Mucosa of stomach (tissue), 1 donor: ENCODE data around the gene ERVH48-1.
"Not testable (repeated sequence)": the region's sequence is repeated elsewhere in the genome, so short reads cannot be mapped to it uniquely, and the experiment has no call there.

Experiments used
- H3K27me3 ChIP-seq: one replicate; pipeline ENCODE4 v1.7.0; 2013; ENCODE audit warnings: mild to moderate bottlenecking, low read length; ENCODE audit not compliant: control insufficient read depth, insufficient read depth
- H3K36me3 ChIP-seq: one replicate; pipeline ENCODE4 v1.7.0; 2013; ENCODE audit warnings: low read length; ENCODE audit not compliant: control insufficient read depth, insufficient read depth
- H3K4me1 ChIP-seq: one replicate; pipeline ENCODE4 v1.7.0; 2013; ENCODE audit warnings: mild to moderate bottlenecking, low read length; ENCODE audit not compliant: control insufficient read depth, insufficient read depth
- H3K4me3 ChIP-seq: one replicate; pipeline ENCODE4 v1.7.0; 2013; ENCODE audit warnings: low read length
- H3K9ac ChIP-seq: one replicate; pipeline ENCODE4 v1.7.0; 2013; ENCODE audit warnings: mild to moderate bottlenecking, low read length, moderate library complexity
- H3K9me3 ChIP-seq: one replicate; pipeline ENCODE4 v1.7.0; 2013; ENCODE audit warnings: mild to moderate bottlenecking, low read length, moderate library complexity; ENCODE audit not compliant: control insufficient read depth
- donor health status: Pancreatic carcinoma.

Gene ERVH48-1

DNA sequence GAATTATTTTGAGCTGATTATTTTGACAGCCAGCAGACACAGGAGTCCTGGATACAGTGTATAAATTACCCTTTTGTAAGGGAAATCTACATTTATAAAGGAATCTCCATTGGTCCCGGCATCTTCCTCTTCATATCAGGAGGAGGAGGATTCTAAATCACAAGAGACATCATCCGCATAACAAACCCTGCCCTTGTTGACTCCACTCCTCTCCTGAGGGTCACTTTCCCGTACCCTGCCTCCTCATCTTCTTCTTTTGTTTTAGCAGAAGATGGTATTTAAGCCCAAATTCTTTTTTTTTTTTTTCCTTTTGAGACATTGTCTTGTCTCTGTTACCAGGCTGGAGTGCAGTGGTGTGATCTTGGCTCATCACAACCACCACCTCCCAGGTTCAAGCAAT, 34.3 kb upstream of the ERVH48-1 start:
- no peaks in the 10 kb centered on the region for H3K9me3 ChIP-seq
- H3K27me3 ChIP-seq = no peaks in the 10 kb centered on the region
- no peaks in the 10 kb centered on the region for H3K36me3 ChIP-seq
- no peak overlapping the region for H3K9ac ChIP-seq
- H3K4me1 ChIP-seq = peaks cover 5% of the 10 kb centered on the region
- no peak overlapping the region for H3K4me3 ChIP-seq

DNA sequence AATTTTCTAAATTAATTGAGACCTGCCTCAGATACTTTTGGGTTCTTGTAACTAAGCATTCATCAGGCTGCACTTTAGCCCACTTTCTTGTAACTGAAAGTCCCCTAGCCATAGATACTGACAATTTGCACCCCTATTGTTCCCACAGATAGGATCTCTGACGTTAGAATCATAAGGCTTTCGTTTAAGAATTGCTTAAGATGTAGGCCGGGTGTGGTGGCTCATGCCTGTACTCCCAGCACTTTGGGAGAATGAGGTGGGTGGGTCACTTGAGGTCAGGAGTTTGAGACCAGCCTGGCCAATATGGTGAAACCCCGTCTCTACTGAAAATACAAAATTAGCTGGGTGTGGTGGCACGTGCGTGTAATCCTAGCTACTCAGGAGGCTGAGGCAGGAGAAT, 32.7 kb upstream of the ERVH48-1 start:
- not testable (repeated sequence) for H3K36me3 ChIP-seq, H3K4me3 ChIP-seq, H3K9ac ChIP-seq, H3K4me1 ChIP-seq, H3K27me3 ChIP-seq, H3K9me3 ChIP-seq

DNA sequence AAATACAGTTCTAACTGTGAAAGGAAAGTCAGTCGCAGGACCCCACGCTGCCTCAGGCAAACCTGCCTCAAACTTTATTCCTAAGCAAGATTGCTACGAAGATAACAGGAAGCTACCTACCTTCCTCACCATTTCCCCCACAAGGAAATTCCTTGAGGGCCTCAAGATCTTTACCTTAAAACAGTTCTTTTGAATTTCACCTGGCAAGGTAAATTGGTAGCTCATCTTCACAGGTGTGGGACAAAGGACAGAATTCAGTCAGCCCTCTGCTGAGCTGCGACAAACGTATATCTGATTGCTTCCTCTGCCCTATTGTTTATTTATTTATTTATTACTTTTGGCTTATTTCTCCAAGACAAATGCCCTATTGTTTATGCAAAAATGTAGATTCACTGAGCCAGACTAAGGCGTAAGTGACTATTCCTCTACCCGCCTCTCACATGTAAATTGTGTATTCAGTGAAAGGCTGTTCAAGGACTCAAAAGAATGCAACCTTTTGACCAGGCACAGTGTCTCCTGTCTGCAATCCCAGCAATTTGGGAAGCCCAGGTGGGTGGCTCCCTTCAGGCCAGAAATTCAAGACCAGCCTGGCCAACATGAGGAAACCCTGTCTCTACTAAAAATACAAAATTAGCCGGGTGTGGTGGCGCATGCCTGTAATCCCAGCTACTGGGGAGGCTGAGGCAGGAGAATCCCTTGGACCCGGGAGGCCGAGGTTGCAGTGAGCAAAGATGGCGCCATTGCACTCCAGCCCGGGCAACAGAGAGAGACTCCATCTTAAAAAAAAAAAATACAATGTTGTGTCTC, 31.6 kb upstream of the ERVH48-1 start:
- no peaks in the 10 kb centered on the region for H3K27me3 ChIP-seq
- H3K9ac ChIP-seq = no peak overlapping the region
- no peak overlapping the region for H3K4me3 ChIP-seq
- H3K9me3 ChIP-seq = no peaks in the 10 kb centered on the region
- peaks cover 5% of the 10 kb centered on the region for H3K4me1 ChIP-seq
- no peaks in the 10 kb centered on the region for H3K36me3 ChIP-seq

DNA sequence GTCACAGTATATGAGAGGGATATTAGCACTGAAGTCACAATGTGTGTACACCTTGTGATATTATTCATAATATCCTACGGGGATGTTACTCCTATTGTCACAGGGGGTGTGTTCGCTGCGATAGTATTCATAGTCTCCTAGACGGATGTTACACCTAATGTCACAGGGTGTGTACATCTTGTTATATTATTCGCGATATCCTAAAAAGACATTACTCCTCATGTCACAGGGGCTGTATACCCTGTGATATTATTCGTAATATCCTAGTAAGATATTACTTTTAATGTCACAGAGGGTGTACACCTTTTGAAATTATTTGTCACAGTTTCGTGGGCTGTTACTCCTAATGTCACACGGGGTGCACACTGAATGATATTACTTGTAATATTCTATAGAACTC, 25.8 kb upstream of the ERVH48-1 start:
- H3K36me3 ChIP-seq, H3K4me3 ChIP-seq, H3K9ac ChIP-seq, H3K4me1 ChIP-seq, H3K27me3 ChIP-seq, H3K9me3 ChIP-seq: not testable (repeated sequence)

DNA sequence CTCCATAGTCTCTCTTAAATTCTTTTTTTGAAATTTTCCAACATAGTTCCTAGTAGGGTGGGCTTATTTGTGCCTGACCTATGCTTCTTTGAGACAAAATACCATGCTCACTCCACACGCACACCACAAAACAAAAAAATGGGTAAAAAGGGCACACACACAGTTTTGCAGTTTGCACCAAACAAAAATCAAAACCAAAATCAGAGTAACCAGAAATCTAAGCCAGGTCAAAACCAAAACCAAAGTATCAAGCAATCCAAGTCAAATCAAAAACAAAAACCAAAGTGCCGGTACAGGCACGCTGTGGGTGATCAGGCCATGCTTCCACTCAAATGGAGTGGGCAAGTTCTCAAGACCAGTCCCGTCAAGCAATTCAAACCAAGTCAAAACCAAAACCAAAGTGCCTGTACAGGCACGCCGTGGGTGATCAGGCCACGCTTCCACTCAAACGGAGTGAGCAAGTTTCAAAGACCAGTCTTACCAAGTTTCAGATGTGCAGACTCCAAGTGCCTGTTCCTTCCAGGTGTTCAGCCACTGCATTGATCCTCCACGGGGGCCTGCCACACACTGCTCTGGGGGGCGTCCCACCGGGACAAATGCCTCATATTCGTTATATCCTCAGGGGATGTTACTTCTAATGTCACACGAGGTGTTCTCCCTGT, 23.8 kb upstream of the ERVH48-1 start:
- H3K4me3 ChIP-seq, H3K27me3 ChIP-seq, H3K9me3 ChIP-seq: not testable (repeated sequence)

DNA sequence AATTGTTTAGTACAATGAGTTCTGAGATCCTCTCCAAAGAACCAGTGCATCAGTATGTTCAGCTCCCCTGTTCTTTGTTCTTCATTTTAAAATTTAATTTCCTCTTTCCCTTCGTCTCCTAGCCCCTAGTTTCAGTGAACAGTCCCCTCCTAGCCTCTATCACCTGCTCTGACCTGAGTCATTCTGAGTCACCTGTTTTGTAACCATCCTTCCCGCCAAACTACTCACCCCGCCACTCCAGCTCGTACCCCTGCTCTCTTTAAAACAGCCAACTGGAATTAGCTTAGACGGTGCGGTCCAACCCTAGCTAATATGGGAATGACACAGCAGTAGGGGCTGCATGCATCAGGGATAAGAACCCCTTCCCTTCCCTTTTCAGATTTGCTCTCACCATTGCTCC, 16.8 kb upstream of the ERVH48-1 start:
- no peak overlapping the region for H3K4me3 ChIP-seq
- H3K4me1 ChIP-seq = no peaks in the 10 kb centered on the region
- H3K9ac ChIP-seq = no peak overlapping the region

More for the DNA sequence above, 23.8 kb upstream of the ERVH48-1 start:
- H3K9ac ChIP-seq, H3K4me1 ChIP-seq, H3K36me3 ChIP-seq: not testable (repeated sequence)

DNA sequence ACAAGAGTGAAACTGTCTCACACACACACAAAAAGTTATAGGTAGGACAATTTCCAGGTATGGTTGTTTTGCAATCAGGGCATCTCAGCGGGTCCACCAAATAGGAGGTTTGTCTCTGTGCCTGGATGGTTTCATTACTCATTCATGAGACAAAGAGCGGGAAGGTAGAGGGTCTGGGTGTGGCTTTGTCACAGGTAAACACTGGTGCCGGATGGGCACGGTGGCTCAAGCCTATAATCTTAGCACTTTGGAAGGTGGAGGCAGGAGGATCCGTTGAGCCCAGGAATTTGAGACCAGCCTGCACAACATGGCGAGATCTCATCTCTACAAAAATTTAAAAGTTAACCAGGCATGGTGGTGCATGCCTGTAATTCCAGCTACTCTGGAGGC, 16.3 kb upstream of the ERVH48-1 start:
- H3K4me3 ChIP-seq = no peak overlapping the region
- H3K4me1 ChIP-seq = no peaks in the 10 kb centered on the region
- H3K9ac ChIP-seq = no peak overlapping the region
- H3K9me3 ChIP-seq = no peaks in the 10 kb centered on the region
- no peaks in the 10 kb centered on the region for H3K27me3 ChIP-seq
- H3K36me3 ChIP-seq = no peaks in the 10 kb centered on the region

More for the DNA sequence above, 16.8 kb upstream of the ERVH48-1 start:
- Histone ChIP-seq H3K27me3 (no peaks in the 10 kb centered on the region), H3K9me3 (no peaks in the 10 kb centered on the region), H3K36me3 (no peaks in the 10 kb centered on the region)

DNA sequence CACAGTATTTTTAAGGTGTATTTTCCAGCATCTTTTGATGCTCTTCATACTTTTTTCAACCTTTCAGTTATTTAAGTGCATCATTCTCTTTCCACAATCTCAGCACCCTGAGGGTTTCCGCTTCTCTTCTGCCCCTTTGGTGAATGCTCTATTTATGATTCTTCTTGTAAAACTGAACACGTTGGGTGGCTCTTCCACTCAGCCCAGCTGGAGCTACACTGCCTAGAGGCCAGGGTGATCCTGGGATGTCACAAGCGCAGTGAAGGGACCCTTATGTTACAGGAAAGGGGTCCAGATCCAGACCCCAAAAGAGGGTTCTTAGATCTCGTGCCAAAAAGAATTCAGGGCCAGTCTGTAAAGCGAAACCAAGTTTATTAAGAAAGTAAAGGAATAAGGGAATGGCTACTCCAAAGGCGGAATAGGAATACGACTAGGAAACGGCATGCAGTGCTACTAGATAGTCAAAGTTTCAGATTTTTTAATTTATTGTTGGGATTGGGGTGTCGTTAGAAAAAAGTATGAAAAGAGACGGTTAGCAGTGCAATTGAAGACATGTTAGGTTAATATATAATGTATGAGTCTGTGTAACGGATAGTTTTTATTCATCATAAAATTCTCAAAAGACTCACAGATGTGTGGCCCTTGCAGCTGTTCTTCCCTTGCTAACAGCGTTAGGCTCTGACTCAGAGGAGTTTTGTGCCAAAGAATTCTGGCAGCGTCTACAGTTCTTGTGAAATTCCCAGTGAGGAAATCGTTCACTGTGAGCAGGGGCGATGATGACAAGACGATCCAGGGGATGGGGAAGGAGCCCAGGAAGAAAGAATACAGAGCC, 14.4 kb upstream of the ERVH48-1 start:
- no peaks in the 10 kb centered on the region for H3K4me1 ChIP-seq
- no peak overlapping the region for H3K9ac ChIP-seq
- H3K9me3 ChIP-seq = no peaks in the 10 kb centered on the region
- no peak overlapping the region for H3K4me3 ChIP-seq
- H3K36me3 ChIP-seq = no peaks in the 10 kb centered on the region
- no peaks in the 10 kb centered on the region for H3K27me3 ChIP-seq

DNA sequence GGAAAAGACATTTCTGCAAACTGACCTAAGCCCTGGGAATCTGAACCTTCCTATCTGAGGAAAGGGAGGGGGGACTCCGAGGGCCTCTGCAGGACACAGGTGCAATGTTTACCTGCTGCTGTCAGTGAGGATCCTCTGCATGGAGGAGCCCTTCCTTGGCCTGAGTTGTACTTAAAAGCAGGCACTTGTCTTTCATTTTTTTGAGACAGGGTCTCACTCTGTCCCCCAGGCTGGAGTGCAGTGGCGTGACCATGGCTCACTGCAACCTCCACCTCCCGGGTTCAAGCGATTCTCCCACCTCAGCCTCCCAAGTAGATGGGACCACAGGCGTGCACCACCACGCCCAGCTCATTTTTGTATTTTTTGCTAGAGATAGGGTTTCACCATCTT, 13.2 kb upstream of the ERVH48-1 start:
- not testable (repeated sequence) for H3K4me1 ChIP-seq, H3K4me3 ChIP-seq, H3K36me3 ChIP-seq, H3K9ac ChIP-seq, H3K9me3 ChIP-seq, H3K27me3 ChIP-seq

DNA sequence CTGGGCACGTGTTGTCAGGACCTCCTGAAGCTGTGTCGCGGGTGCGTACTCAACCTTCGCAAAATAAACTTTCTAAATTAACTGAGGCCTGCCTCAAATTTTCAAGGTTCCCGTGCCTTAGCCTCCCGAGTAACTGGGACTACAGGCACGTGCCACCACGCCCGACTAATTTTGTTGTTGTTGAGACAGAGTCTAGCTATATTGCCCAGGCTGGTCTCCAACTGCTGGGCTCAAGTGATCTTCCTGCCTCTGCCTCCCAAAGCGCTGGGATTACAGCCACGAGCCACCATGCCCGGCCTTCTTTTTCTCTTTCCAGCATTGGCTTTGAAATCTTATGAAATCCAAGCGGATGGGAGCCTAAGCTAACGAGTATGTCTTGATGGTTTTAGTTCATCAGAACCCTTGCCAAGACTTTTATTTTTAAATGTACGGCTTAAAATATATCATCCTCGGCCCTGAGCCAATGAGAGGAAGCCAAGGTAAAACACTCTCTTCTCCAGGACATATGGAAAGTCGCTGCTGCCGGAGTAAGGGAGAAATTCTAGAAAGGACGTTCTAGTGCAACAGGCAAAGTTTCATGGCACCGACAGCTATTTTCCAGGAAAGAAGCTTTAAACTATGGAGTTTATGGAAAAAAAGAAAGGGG, 12.7 kb upstream of the ERVH48-1 start:
- no peak overlapping the region for H3K4me3 ChIP-seq
- no peaks in the 10 kb centered on the region for H3K9me3 ChIP-seq
- no peaks in the 10 kb centered on the region for H3K36me3 ChIP-seq
- no peak overlapping the region for H3K9ac ChIP-seq
- H3K4me1 ChIP-seq = peaks cover 6% of the 10 kb centered on the region
- no peaks in the 10 kb centered on the region for H3K27me3 ChIP-seq

DNA sequence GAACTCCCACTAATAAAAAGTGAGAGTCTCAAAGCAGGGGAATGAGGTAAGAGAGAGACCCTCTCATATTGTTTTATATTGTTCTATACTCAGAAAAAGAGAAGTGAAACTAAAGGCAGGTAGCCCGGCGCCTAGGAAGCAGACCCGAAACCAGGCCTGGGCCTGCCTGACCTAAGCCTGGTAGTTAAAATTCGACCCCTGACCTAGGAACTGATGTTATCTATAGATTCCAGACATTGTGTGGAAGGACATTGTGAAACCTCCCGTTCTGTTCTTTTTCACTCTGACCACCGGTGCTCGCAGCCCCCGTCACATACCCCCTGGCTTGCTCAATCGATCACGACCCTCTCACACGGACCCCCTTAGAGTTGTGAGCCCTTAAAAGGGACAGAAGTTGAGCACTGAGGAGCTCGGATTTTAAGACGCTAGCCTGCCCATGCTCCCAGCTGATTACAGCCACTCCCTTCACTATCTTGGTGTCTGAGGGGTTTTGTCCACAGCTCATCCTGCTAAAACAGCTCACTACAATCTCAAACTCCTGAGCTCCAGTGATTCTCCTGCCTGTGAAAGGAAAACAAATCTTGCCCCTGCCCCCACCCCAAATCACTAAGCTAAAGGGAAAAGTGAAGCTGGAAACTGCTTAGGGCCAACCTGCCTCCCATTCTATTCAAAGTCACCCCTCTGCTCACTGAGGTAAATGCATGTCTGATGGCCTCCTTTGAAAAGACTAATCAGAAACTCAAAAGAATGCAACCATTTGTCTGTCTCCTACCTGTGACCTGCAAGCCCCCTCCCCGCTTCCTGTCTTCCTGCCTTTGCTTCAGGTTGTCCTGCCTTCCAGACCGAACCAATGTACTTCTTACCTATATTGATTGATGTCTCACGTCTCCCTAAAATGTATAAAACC, 11.9 kb upstream of the ERVH48-1 start:
- not testable (repeated sequence) for H3K36me3 ChIP-seq, H3K4me1 ChIP-seq

More for the DNA sequence above, 11.9 kb upstream of the ERVH48-1 start:
- not testable (repeated sequence) for H3K9ac ChIP-seq, H3K4me3 ChIP-seq, H3K9me3 ChIP-seq, H3K27me3 ChIP-seq
